Hepatocyte (in vitro differentiated cells): ENCODE measurements around the gene NPIPB2. TPM values are rescaled to one million over a fixed set of nuclear protein-coding genes. Genes with fewer than 3 reads are reported as not detected.

Source experiments
- DNase-seq: peaks from one replicate; pipeline ENCODE4 v3.0.0-alpha.2; 2016; ENCODE audit warnings: low spot score
- H2AFZ ChIP-seq: fragments of 200-600 bp; sonication (generic); 2 replicates; pipeline ENCODE4 v1.6.0; 2016; ENCODE audit warnings: antibody characterized with exemption, mild to moderate bottlenecking
- H3K27ac ChIP-seq: fragments of 200-600 bp; sonication (generic); 2 replicates; pipeline ENCODE4 v1.5.1; 2016; ENCODE audit warnings: mild to moderate bottlenecking
- H3K27me3 ChIP-seq: fragments of 200-600 bp; sonication (generic); 2 replicates; pipeline ENCODE4 v1.6.1; 2016
- H3K36me3 ChIP-seq: fragments of 200-600 bp; sonication (generic); replicated peaks from 2 replicates; pipeline ENCODE4 v1.5.1; 2016; ENCODE audit warnings: low read depth; ENCODE audit not compliant: insufficient read depth
- H3K4me1 ChIP-seq: fragments of 200-600 bp; sonication (generic); 2 replicates; pipeline ENCODE4 v1.5.1; 2016; ENCODE audit warnings: mild to moderate bottlenecking, moderate library complexity; ENCODE audit not compliant: insufficient read depth
- H3K4me2 ChIP-seq: fragments of 200-600 bp; sonication (generic); 2 replicates; pipeline ENCODE4 v1.6.0; 2016
- H3K4me3 ChIP-seq: fragments of 200-600 bp; sonication (generic); 2 replicates; pipeline ENCODE4 v1.5.1; 2016; ENCODE audit warnings: mild to moderate bottlenecking
- H3K79me2 ChIP-seq: fragments of 200-600 bp; sonication (generic); 2 replicates; pipeline ENCODE4 v1.6.0; 2017; ENCODE audit warnings: mild to moderate bottlenecking
- H3K9me2 ChIP-seq: fragments of 200-600 bp; sonication (generic); replicated peaks from 2 replicates; pipeline ENCODE4 v1.6.0; 2017; ENCODE audit warnings: mild to moderate bottlenecking; ENCODE audit not compliant: insufficient read depth
- H3K9me3 ChIP-seq: fragments of 200-600 bp; sonication (generic); 2 replicates; pipeline ENCODE4 v1.5.1; 2016; ENCODE audit warnings: low read depth, mild to moderate bottlenecking
- H4K20me1 ChIP-seq: fragments of 200-600 bp; sonication (generic); 2 replicates; pipeline ENCODE4 v1.6.0; 2016; ENCODE audit warnings: mild to moderate bottlenecking; ENCODE audit not compliant: insufficient read depth, poor library complexity, severe bottlenecking
- EZH2 ChIP-seq: fragments of 200-600 bp; sonication (generic); IDR thresholded peaks from 2 replicates; pipeline ENCODE4 v1.6.1; 2016; ENCODE audit warnings: antibody characterized with exemption, mild to moderate bottlenecking, borderline replicate concordance
- EZH2phosphoT487 ChIP-seq: fragments of 200-600 bp; sonication (generic); IDR thresholded peaks from one replicate; pipeline ENCODE4 v1.6.1; 2018; ENCODE audit warnings: antibody characterized with exemption, mild to moderate bottlenecking, low read depth, moderate library complexity; ENCODE audit not compliant: unreplicated experiment, severe bottlenecking
- WGBS: methylation state at CpG from one replicate; pipeline ENCODE4 v1.1.6; 2016; ENCODE audit warnings: low lambda C conversion rate; ENCODE audit errors: missing lambda C conversion rate; 5-methylcytosine and 5-hydroxymethylcytosine counted together
- polyA plus RNA-seq: library from polyadenylated mRNA; unstranded; fragments of >200 nt; fragmentation: Nextera tagmentation; extraction: Ambion mirVana; gene quantifications from 2 replicates; pipeline ENCODE4 v1.2.1, GENCODE V29; 2016
- total RNA-seq: library from RNA; depleted of rRNA; stranded (reverse); fragments of >200 nt; gene quantifications from 2 replicates; pipeline ENCODE4 v1.2.3, GENCODE V29; 2014
- TF ChIP-seq, protein P1 (sequence below): fragments of 200-600 bp; sonication (generic); IDR thresholded peaks from 2 replicates; pipeline ENCODE4 v1.5.1; 2016; ENCODE audit warnings: antibody characterized with exemption, mild to moderate bottlenecking; ENCODE audit not compliant: poor library complexity

Gene NPIPB2
- total and polyA plus RNA-seq, 2 experiments from 2014 or later, result 5.8 to 12.2 TPM

DNA sequence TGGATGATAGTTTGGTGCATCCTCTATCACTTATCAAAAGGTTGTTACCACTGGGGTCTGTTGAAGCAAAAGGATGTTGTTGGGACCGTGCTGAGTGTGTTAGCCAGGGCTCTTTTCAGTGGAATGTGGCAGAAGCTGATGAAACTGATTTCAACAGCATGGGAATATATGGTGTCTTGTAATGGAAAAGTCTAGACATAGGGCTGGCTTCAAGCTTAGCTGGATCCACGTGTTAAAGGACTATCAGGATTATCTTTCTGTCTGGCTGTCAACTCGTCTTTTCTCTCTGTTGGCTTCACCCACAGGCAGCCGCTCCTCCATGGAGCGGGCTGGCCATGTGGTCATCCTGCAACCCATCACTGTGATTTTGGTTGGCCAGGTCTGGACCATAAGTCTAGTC is 43.4 kb upstream of the NPIPB2 start:
- no peaks in the 10 kb centered on the region for H3K36me3 ChIP-seq
- 79% methylated on average over 5 of the region's 5 CpGs for WGBS
- no peaks in the 10 kb centered on the region for H3K27me3 ChIP-seq
- H3K79me2 ChIP-seq, result peaks cover 24% of the 10 kb centered on the region
- H3K4me2 ChIP-seq, result no peak overlapping the region
- no peaks in the 10 kb centered on the region for H3K9me2 ChIP-seq
- H3K9me3 ChIP-seq, result no peaks in the 10 kb centered on the region
- no peak overlapping the region for H2AFZ ChIP-seq
- H4K20me1 ChIP-seq, result no peaks in the 10 kb centered on the region
- TF ChIP-seq EZH2phosphoT487 (no peak), EZH2 (no peak)
- TF ChIP-seq, protein P1, sequence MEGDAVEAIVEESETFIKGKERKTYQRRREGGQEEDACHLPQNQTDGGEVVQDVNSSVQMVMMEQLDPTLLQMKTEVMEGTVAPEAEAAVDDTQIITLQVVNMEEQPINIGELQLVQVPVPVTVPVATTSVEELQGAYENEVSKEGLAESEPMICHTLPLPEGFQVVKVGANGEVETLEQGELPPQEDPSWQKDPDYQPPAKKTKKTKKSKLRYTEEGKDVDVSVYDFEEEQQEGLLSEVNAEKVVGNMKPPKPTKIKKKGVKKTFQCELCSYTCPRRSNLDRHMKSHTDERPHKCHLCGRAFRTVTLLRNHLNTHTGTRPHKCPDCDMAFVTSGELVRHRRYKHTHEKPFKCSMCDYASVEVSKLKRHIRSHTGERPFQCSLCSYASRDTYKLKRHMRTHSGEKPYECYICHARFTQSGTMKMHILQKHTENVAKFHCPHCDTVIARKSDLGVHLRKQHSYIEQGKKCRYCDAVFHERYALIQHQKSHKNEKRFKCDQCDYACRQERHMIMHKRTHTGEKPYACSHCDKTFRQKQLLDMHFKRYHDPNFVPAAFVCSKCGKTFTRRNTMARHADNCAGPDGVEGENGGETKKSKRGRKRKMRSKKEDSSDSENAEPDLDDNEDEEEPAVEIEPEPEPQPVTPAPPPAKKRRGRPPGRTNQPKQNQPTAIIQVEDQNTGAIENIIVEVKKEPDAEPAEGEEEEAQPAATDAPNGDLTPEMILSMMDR, result no peak
- DNase-seq, result no peak
- H3K4me1 ChIP-seq, result no peaks in the 10 kb centered on the region
- H3K27ac ChIP-seq, result no peak overlapping the region
- no peak overlapping the region for H3K4me3 ChIP-seq

- no peak for DNase-seq
- no peak overlapping the region for H2AFZ ChIP-seq
- no peak overlapping the region for H3K27ac ChIP-seq
- H3K4me3 ChIP-seq, result no peak overlapping the region
- H4K20me1 ChIP-seq, result no peaks in the 10 kb centered on the region
- no peaks in the 10 kb centered on the region for H3K9me3 ChIP-seq
- H3K9me2 ChIP-seq, result no peaks in the 10 kb centered on the region
- TF ChIP-seq EZH2, result no peak
- TF ChIP-seq, protein P1, result no peak
- TF ChIP-seq EZH2phosphoT487, result no peak
- H3K36me3 ChIP-seq, result no peaks in the 10 kb centered on the region
- H3K4me1 ChIP-seq, result peaks cover 4% of the 10 kb centered on the region
- WGBS, result 87% methylated on average over 5 of the region's 5 CpGs
- H3K79me2 ChIP-seq, result peaks cover 62% of the 10 kb centered on the region
- H3K27me3 ChIP-seq, result no peaks in the 10 kb centered on the region
- no peak overlapping the region for H3K4me2 ChIP-seq
Measured at GRCh38 chr16:11980136-11980844, 38.4 kb upstream of the NPIPB2 start.

- H3K36me3 ChIP-seq, result no peaks in the 10 kb centered on the region
- DNase-seq, result no peak
- no peak overlapping the region for H2AFZ ChIP-seq
- no peaks in the 10 kb centered on the region for H3K9me3 ChIP-seq
- H3K4me1 ChIP-seq, result peaks cover 4% of the 10 kb centered on the region
- no peaks in the 10 kb centered on the region for H3K9me2 ChIP-seq
- TF ChIP-seq, protein P1, result no peak
- TF ChIP-seq EZH2 (no peak), EZH2phosphoT487 (no peak)
- no peaks in the 10 kb centered on the region for H4K20me1 ChIP-seq
- H3K4me3 ChIP-seq, result no peak overlapping the region
- WGBS, result 87% methylated on average over 9 of the region's 9 CpGs
- H3K27ac ChIP-seq, result no peak overlapping the region
- H3K27me3 ChIP-seq, result no peaks in the 10 kb centered on the region
- H3K79me2 ChIP-seq, result peaks cover 55% of the 10 kb centered on the region
- H3K4me2 ChIP-seq, result no peak overlapping the region
Measured at GRCh38 chr16:11979013-11979672, 37.3 kb upstream of the NPIPB2 start.
